HepG2 (cell line): ENCODE data around the gene TMUB1. TPM values are rescaled to one million over a fixed set of nuclear protein-coding genes. Genes with fewer than 3 reads are reported as not detected.

ENCODE experiments used
- DBP ChIP-seq: sonication (generic); formaldehyde crosslinking; IDR thresholded peaks from 2 replicates; pipeline ENCODE4 v1.4.0; 2020; ENCODE audit warnings: missing genetic modification reagents; ENCODE audit errors: not compliant biosample characterization
- ERF ChIP-seq: IDR thresholded peaks from 2 replicates; pipeline ENCODE4 v1.6.1; 2018; ENCODE audit warnings: missing biosample characterization, missing genetic modification reagents
- HNF4A ChIP-seq: sonication (generic); formaldehyde crosslinking; IDR thresholded peaks from 2 replicates; pipeline ENCODE4 v1.4.0; 2020; ENCODE audit warnings: missing genetic modification reagents
- HOXA5 ChIP-seq: sonication (generic); formaldehyde crosslinking; IDR thresholded peaks from 2 replicates; pipeline ENCODE4 v1.4.0; 2020; ENCODE audit warnings: missing genetic modification reagents
- HOXD1 ChIP-seq: sonication (generic); formaldehyde crosslinking; IDR thresholded peaks from 2 replicates; pipeline ENCODE4 v1.5.0; 2020; ENCODE audit warnings: missing genetic modification reagents
- KLF16 ChIP-seq, 2 experiments: sonication (generic) in 1 of 2; formaldehyde crosslinking in 1 of 2; IDR thresholded peaks; 2 replicates each; pipeline versions ENCODE4 v1.6.1 to v1.8.0; 2016 to 2023; ENCODE audit warnings: missing genetic modification reagents in 2 of 2, missing compliant biosample characterization in 1 of 2
- MTA3 ChIP-seq: sonication (generic); formaldehyde crosslinking; IDR thresholded peaks from 2 replicates; pipeline ENCODE4 v1.4.0; 2020; ENCODE audit warnings: missing genetic modification reagents
- POLR2AphosphoS5 ChIP-seq: IDR thresholded peaks from 2 replicates; pipeline ENCODE4 v1.6.1; 2012; ENCODE audit warnings: low read depth, low read length
- RAD21 ChIP-seq: fragments of 450-650 bp; formaldehyde crosslinking; IDR thresholded peaks from 2 replicates; pipeline ENCODE4 v1.5.0; 2020; ENCODE audit warnings: mild to moderate bottlenecking
- SMAD9 ChIP-seq: sonication (generic); formaldehyde crosslinking; IDR thresholded peaks from 2 replicates; pipeline ENCODE4 v1.5.1; 2020; ENCODE audit warnings: mild to moderate bottlenecking, missing genetic modification reagents
- ZFP91 ChIP-seq: sonication (generic); formaldehyde crosslinking; IDR thresholded peaks from 2 replicates; pipeline ENCODE4 v1.9.0; 2022; ENCODE audit warnings: missing genetic modification reagents, mild to moderate bottlenecking, borderline replicate concordance
- ZNF235 ChIP-seq: sonication (generic); formaldehyde crosslinking; IDR thresholded peaks from 2 replicates; pipeline ENCODE4 v1.8.1; 2023; ENCODE audit warnings: mild to moderate bottlenecking, missing genetic modification reagents, borderline replicate concordance
- ZNF326 ChIP-seq: sonication (generic); formaldehyde crosslinking; IDR thresholded peaks from 2 replicates; pipeline ENCODE4 v1.4.0; 2020; ENCODE audit warnings: missing genetic modification reagents, borderline replicate concordance
- ZNF543 ChIP-seq: sonication (generic); formaldehyde crosslinking; IDR thresholded peaks from 2 replicates; pipeline ENCODE4 v1.4.0; 2020; ENCODE audit warnings: mild to moderate bottlenecking, missing genetic modification reagents
- ZNF605 ChIP-seq: sonication (generic); formaldehyde crosslinking; IDR thresholded peaks from 2 replicates; pipeline ENCODE4 v1.8.0; 2022; ENCODE audit warnings: mild to moderate bottlenecking, missing genetic modification reagents
- ZNF768 ChIP-seq: sonication (generic); formaldehyde crosslinking; IDR thresholded peaks from 2 replicates; pipeline ENCODE4 v1.4.0; 2020; ENCODE audit warnings: missing genetic modification reagents
- ZNF879 ChIP-seq: sonication (generic); formaldehyde crosslinking; IDR thresholded peaks from 2 replicates; pipeline ENCODE4 v1.8.1; 2023; ENCODE audit warnings: missing genetic modification reagents
- ZSCAN31 ChIP-seq: sonication (generic); formaldehyde crosslinking; IDR thresholded peaks from 2 replicates; pipeline ENCODE4 v1.5.0; 2020; ENCODE audit warnings: low read depth, mild to moderate bottlenecking, missing genetic modification reagents
- polyA plus RNA-seq, 8 experiments: library from polyadenylated mRNA; depleted of rRNA in 3 of 8; stranded (reverse) in 7 of 8; unstranded in 1 of 8; fragments of >200 nt; fragmentation: Illumina TruSeq in 4 of 8; extraction: Trizol in 4 of 8; gene quantifications; 2 replicates each; pipeline versions ENCODE4 v1.2.1 to v1.2.3, GENCODE V29; 2011 to 2016; ENCODE audit warnings: low read depth in 4 of 8, missing spikeins in 1 of 8, mixed read lengths in 1 of 8; ENCODE audit not compliant: insufficient read depth in 1 of 8
- total RNA-seq, 5 experiments: library from RNA; depleted of rRNA; stranded (reverse); fragments of >200 nt; fragmentation: Illumina TruSeq; extraction: Trizol; gene quantifications; 2 replicates each; pipeline ENCODE4 v1.2.3, GENCODE V29; 2016; ENCODE audit warnings: low read depth in 1 of 5
- TF ChIP-seq, protein P1 (sequence below): sonication (generic); formaldehyde crosslinking; IDR thresholded peaks from 2 replicates; pipeline ENCODE4 v1.5.1; 2020; ENCODE audit warnings: missing genetic modification reagents, mild to moderate bottlenecking, borderline replicate concordance
- TF ChIP-seq, protein P2 (sequence below): sonication (generic); formaldehyde crosslinking; IDR thresholded peaks from 2 replicates; pipeline ENCODE4 v1.4.0; 2020; ENCODE audit warnings: missing genetic modification reagents

Gene TMUB1
- total and polyA plus RNA-seq, 2 of the 13 experiments (the other 11 are each of a cell fraction or from before 2014, with no cell fraction given) = 44.8 to 51.6 TPM

GRCh38 chr7:151082141-151083070 lies 887 bp downstream of the TMUB1 start (continued):
- TF ChIP-seq HOXA5 (CRISPR knock-in tag) (no peak), HNF4A (CRISPR knock-in tag) (no peak), ZNF543 (no peak), DBP (no peak), ZSCAN31 (CRISPR knock-in tag) (0 out of 2 replicates have a peak, but pooled peaks have one; percentile 23), ZNF235 (CRISPR knock-in tag) (no peak), POLR2AphosphoS5 (no peak), ZNF326 (CRISPR knock-in tag) (no peak), ZFP91 (CRISPR knock-in tag) (0 out of 2 replicates have a peak, but pooled peaks have one; percentile 6), ZNF605 (CRISPR knock-in tag) (no peak), ZNF768 (peak; percentile 30; the same call in 1 of the 2 replicates), SMAD9 (CRISPR knock-in tag) (no peak), RAD21 (CRISPR knock-in tag) (no peak), ERF (CRISPR knock-in tag) (0 out of 2 replicates have a peak, but pooled peaks have one; percentile 9), HOXD1 (CRISPR knock-in tag) (no peak), KLF16 (CRISPR knock-in tag; IDR thresholded peaks at IDR 0.05) (no peak), MTA3 (CRISPR knock-in tag) (no peak), ZNF879 (CRISPR knock-in tag) (no peak)
- TF ChIP-seq, protein P1, sequence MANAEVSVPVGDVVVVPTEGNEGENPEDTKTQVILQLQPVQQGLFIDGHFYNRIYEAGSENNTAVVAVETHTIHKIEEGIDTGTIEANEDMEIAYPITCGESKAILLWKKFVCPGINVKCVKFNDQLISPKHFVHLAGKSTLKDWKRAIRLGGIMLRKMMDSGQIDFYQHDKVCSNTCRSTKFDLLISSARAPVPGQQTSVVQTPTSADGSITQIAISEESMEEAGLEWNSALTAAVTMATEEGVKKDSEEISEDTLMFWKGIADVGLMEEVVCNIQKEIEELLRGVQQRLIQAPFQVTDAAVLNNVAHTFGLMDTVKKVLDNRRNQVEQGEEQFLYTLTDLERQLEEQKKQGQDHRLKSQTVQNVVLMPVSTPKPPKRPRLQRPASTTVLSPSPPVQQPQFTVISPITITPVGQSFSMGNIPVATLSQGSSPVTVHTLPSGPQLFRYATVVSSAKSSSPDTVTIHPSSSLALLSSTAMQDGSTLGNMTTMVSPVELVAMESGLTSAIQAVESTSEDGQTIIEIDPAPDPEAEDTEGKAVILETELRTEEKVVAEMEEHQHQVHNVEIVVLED (CRISPR knock-in tag) = peak; percentile 8; the same call in 1 of the 2 replicates
- TF ChIP-seq, protein P2, sequence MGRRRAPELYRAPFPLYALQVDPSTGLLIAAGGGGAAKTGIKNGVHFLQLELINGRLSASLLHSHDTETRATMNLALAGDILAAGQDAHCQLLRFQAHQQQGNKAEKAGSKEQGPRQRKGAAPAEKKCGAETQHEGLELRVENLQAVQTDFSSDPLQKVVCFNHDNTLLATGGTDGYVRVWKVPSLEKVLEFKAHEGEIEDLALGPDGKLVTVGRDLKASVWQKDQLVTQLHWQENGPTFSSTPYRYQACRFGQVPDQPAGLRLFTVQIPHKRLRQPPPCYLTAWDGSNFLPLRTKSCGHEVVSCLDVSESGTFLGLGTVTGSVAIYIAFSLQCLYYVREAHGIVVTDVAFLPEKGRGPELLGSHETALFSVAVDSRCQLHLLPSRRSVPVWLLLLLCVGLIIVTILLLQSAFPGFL (CRISPR knock-in tag) = no peak
